WTC11 (cell line): Measurements from ENCODE around the gene ANAPC13. TPM values are rescaled to one million over a fixed set of nuclear protein-coding genes. Genes with fewer than 3 reads are reported as not detected.
A peak's percentile ranks its signal among the peaks of the same experiment; 100 is the strongest.

Experiments used
- ATAC-seq: fragments of 200-7000 bp; cut with Tn5 transposase; 2 replicates; pipeline ENCODE4 v1.10.0; 2021; ENCODE audit warnings: mild to moderate bottlenecking, moderate library complexity
- CTCF ChIA-PET: fragments of 300-600 bp; sonication (Branson Sonifier 250); formaldehyde crosslinking; loops from one replicate; lab custom pipeline; 2021; ENCODE audit warnings: antibody characterized with exemption; lab: Charles Lee
- POLR2A ChIA-PET: fragments of 350-600 bp; sonication (Branson Sonifier 250); formaldehyde crosslinking; loops from one replicate; lab custom pipeline; 2021; ENCODE audit warnings: antibody characterized with exemption; lab: Charles Lee
- DNase-seq: peaks from one replicate; pipeline ENCODE4 v3.0.0; 2021; ENCODE audit warnings: low spot score
- H3K27ac Mint-ChIP-seq: 2 replicates; pipeline ENCODE4 v1.8.0; 2021; ENCODE audit warnings: mixed read lengths
- H3K27me3 Mint-ChIP-seq: 2 replicates; pipeline ENCODE4 v1.8.0; 2021; ENCODE audit warnings: low read depth, mild to moderate bottlenecking, moderate library complexity, mixed read lengths
- H3K36me3 Mint-ChIP-seq: 2 replicates; pipeline ENCODE4 v1.8.0; 2021; ENCODE audit warnings: mixed read lengths
- H3K4me1 Mint-ChIP-seq: 2 replicates; pipeline ENCODE4 v1.8.0; 2022; ENCODE audit warnings: mixed read lengths
- H3K4me3 Mint-ChIP-seq: 2 replicates; pipeline ENCODE4 v1.8.0; 2021; ENCODE audit warnings: mild to moderate bottlenecking, moderate library complexity, mixed read lengths
- H3K9me3 Mint-ChIP-seq: 2 replicates; pipeline ENCODE4 v1.8.0; 2021; ENCODE audit warnings: mixed read lengths
- ATF1 ChIP-seq: sonication (generic); formaldehyde crosslinking; IDR thresholded peaks from 2 replicates; pipeline ENCODE4 v1.8.1; 2023; ENCODE audit warnings: mild to moderate bottlenecking, moderate library complexity, missing genetic modification reagents
- E2F5 ChIP-seq: sonication (generic); formaldehyde crosslinking; IDR thresholded peaks from 2 replicates; pipeline ENCODE4 v1.8.1; 2022; ENCODE audit warnings: mild to moderate bottlenecking, moderate library complexity, missing genetic modification reagents
- ESRRA ChIP-seq: sonication (generic); formaldehyde crosslinking; IDR thresholded peaks from 2 replicates; pipeline ENCODE4 v1.8.1; 2022; ENCODE audit warnings: mild to moderate bottlenecking, missing genetic modification reagents, borderline replicate concordance
- FOXK1 ChIP-seq: sonication (generic); formaldehyde crosslinking; IDR thresholded peaks from 2 replicates; pipeline ENCODE4 v1.8.0; 2022; ENCODE audit warnings: mild to moderate bottlenecking, moderate library complexity, missing genetic modification reagents
- GABPB1 ChIP-seq: sonication (generic); formaldehyde crosslinking; IDR thresholded peaks from 2 replicates; pipeline ENCODE4 v1.8.1; 2023; ENCODE audit warnings: mild to moderate bottlenecking, missing genetic modification reagents
- GTF2I ChIP-seq: fragments of 250-450 bp; sonication (Bioruptor Pico); conservative IDR thresholded peaks from 2 replicates; pipeline ENCODE4 v1.4.0; 2021; ENCODE audit warnings: mild to moderate bottlenecking
- JUN ChIP-seq: sonication (generic); formaldehyde crosslinking; IDR thresholded peaks from 2 replicates; pipeline ENCODE4 v1.8.0; 2023; ENCODE audit warnings: mild to moderate bottlenecking, missing genetic modification reagents
- KAT7 ChIP-seq: sonication (generic); formaldehyde crosslinking; IDR thresholded peaks from 2 replicates; pipeline ENCODE4 v1.8.1; 2023; ENCODE audit warnings: missing genetic modification reagents, mild to moderate bottlenecking, borderline replicate concordance
- NFE2L1 ChIP-seq: sonication (generic); formaldehyde crosslinking; IDR thresholded peaks from 2 replicates; pipeline ENCODE4 v1.8.1; 2023; ENCODE audit warnings: missing genetic modification reagents
- NFYB ChIP-seq: sonication (generic); formaldehyde crosslinking; conservative IDR thresholded peaks from 2 replicates; pipeline ENCODE4 v1.8.0; 2022; ENCODE audit warnings: low read depth, missing genetic modification reagents
- NR1H2 ChIP-seq: sonication (generic); formaldehyde crosslinking; IDR thresholded peaks from 2 replicates; pipeline ENCODE4 v1.9.0; 2021; ENCODE audit warnings: mild to moderate bottlenecking, moderate library complexity, missing genetic modification reagents
- SMAD3 ChIP-seq: sonication (generic); formaldehyde crosslinking; IDR thresholded peaks from 2 replicates; pipeline ENCODE4 v1.8.0; 2022; ENCODE audit warnings: missing genetic modification reagents, mild to moderate bottlenecking, borderline replicate concordance
- SMAD4 ChIP-seq: sonication (generic); formaldehyde crosslinking; IDR thresholded peaks from 2 replicates; pipeline ENCODE4 v1.8.0; 2022; ENCODE audit warnings: mild to moderate bottlenecking, missing genetic modification reagents
- SP1 ChIP-seq: sonication (generic); formaldehyde crosslinking; conservative IDR thresholded peaks from 2 replicates; pipeline ENCODE4 v1.8.1; 2022; ENCODE audit warnings: missing genetic modification reagents
- ZMAT4 ChIP-seq: fragments of 250-450 bp; sonication (Bioruptor Pico); IDR thresholded peaks from 2 replicates; pipeline ENCODE4 v1.9.0; 2021; ENCODE audit warnings: mild to moderate bottlenecking
- ZNF232 ChIP-seq: sonication (generic); formaldehyde crosslinking; IDR thresholded peaks from 2 replicates; pipeline ENCODE4 v1.8.0; 2022; ENCODE audit warnings: mild to moderate bottlenecking, missing genetic modification reagents
- ZNF396 ChIP-seq: fragments of 250-450 bp; sonication (Bioruptor Pico); IDR thresholded peaks from 2 replicates; pipeline ENCODE4 v1.8.0; 2021; ENCODE audit warnings: mild to moderate bottlenecking, moderate library complexity, borderline replicate concordance
- total RNA-seq: library from RNA; stranded (reverse); gene quantifications from 3 replicates; pipeline ENCODE4 v1.2.3, GENCODE V29; 2021
- TF ChIP-seq, protein P1 (sequence below): sonication (generic); formaldehyde crosslinking; conservative IDR thresholded peaks from 2 replicates; pipeline ENCODE4 v1.8.1; 2023; ENCODE audit warnings: mild to moderate bottlenecking, low read depth, missing genetic modification reagents, moderate library complexity
- TF ChIP-seq, protein P2 (sequence below): sonication (generic); formaldehyde crosslinking; IDR thresholded peaks from 2 replicates; pipeline ENCODE4 v1.8.1; 2022; ENCODE audit warnings: missing genetic modification reagents, borderline replicate concordance

ANAPC13 gene
- total RNA-seq, 1 experiment from 2014 or later, result 29.7 TPM

DNA sequence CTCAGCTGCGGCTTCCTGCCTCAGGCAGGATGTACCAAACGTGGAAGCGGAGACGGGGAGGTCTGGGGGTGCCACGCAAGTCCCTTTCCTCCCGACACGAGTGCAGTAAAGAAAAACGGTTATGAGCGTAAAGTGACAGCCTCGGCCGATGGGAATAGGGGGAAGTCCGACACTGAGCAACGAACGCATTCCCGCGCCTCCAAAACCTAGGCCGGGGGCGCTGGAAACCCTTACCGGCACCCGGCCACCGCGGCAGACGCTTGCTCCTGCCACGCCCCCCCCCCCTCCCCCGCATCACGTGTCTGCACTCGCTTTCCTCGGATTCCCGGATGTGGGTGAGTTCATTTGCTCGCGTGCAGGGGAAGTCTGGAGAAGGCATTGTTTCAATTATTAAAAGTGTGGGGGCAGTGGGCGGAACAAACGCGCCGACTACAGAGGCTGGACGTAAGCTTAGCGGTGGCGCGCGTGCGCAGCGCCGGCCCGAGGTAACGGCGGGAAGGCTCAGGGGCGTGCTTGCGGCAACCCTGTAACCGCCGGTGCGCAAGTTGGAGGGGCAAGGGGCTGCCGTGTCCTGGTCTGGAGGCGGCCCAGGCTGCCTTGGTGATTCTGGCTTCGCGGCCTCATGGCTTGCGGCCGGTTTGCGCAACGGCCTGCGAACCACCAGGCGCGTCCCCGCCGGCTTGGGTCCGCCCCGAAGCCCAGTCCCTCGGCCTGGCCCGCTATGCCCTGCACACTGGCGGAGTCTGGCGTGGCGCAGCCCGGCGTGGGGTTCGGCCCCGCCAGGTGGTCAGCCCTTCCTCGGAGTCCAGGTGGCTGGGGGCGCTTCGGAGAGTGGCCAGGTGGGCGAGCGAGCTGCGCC, at the start of gene ANAPC13, which contains the start of gene CEP63 (continued):
- TF ChIP-seq SMAD3 (CRISPR knock-in tag), result no peak
- peak; percentile 68 for TF ChIP-seq SP1 (CRISPR knock-in tag)
- TF ChIP-seq ATF1 (CRISPR knock-in tag), result no peak
- TF ChIP-seq GABPB1 (CRISPR knock-in tag), result peak; percentile 52; the same call in 1 of the 2 replicates
- no peak for TF ChIP-seq NR1H2 (CRISPR knock-in tag)
- no peak for TF ChIP-seq ZNF232 (CRISPR knock-in tag)
- 0 out of 2 replicates have a peak, but pooled peaks have one; percentile 40 for TF ChIP-seq KAT7 (CRISPR knock-in tag)
- 0 out of 2 replicates have a peak, but pooled peaks have one; percentile 10 for TF ChIP-seq NFYB (CRISPR knock-in tag)
- TF ChIP-seq JUN (CRISPR knock-in tag), result no peak; the same call in 1 of the 2 replicates
- peak; percentile 38; the same call in 1 of the 2 replicates for TF ChIP-seq FOXK1
- TF ChIP-seq ZMAT4 (CRISPR knock-in tag), result no peak
- TF ChIP-seq ZNF396 (CRISPR knock-in tag), result no peak
- TF ChIP-seq SMAD4, result 0 out of 2 replicates have a peak, but pooled peaks have one; percentile 13
- TF ChIP-seq ESRRA (CRISPR knock-in tag), result no peak
- peak; percentile 86 for TF ChIP-seq E2F5 (CRISPR knock-in tag)
- TF ChIP-seq, protein P1, sequence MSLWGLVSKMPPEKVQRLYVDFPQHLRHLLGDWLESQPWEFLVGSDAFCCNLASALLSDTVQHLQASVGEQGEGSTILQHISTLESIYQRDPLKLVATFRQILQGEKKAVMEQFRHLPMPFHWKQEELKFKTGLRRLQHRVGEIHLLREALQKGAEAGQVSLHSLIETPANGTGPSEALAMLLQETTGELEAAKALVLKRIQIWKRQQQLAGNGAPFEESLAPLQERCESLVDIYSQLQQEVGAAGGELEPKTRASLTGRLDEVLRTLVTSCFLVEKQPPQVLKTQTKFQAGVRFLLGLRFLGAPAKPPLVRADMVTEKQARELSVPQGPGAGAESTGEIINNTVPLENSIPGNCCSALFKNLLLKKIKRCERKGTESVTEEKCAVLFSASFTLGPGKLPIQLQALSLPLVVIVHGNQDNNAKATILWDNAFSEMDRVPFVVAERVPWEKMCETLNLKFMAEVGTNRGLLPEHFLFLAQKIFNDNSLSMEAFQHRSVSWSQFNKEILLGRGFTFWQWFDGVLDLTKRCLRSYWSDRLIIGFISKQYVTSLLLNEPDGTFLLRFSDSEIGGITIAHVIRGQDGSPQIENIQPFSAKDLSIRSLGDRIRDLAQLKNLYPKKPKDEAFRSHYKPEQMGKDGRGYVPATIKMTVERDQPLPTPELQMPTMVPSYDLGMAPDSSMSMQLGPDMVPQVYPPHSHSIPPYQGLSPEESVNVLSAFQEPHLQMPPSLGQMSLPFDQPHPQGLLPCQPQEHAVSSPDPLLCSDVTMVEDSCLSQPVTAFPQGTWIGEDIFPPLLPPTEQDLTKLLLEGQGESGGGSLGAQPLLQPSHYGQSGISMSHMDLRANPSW (CRISPR knock-in tag), result no peak
- TF ChIP-seq, protein P2, sequence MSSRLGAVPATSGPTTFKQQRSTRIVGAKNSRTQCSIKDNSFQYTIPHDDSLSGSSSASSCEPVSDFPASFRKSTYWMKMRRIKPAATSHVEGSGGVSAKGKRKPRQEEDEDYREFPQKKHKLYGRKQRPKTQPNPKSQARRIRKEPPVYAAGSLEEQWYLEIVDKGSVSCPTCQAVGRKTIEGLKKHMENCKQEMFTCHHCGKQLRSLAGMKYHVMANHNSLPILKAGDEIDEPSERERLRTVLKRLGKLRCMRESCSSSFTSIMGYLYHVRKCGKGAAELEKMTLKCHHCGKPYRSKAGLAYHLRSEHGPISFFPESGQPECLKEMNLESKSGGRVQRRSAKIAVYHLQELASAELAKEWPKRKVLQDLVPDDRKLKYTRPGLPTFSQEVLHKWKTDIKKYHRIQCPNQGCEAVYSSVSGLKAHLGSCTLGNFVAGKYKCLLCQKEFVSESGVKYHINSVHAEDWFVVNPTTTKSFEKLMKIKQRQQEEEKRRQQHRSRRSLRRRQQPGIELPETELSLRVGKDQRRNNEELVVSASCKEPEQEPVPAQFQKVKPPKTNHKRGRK (CRISPR knock-in tag), result no peak

GRCh38 chr3:134535186-134535970, 49.6 kb upstream of the ANAPC13 start:
- DNase-seq, result no peak
- CTCF ChIA-PET, result no interaction called here
- TF ChIP-seq NR1H2 (CRISPR knock-in tag), result no peak
- no peak for TF ChIP-seq GTF2I (CRISPR knock-in tag)
- no peak for TF ChIP-seq JUN (CRISPR knock-in tag)
- TF ChIP-seq NFE2L1, result no peak

More at GRCh38 chr3:134535186-134535970, 49.6 kb upstream of the ANAPC13 start:
- Mint-ChIP-seq H3K27ac (no peak overlapping the region), H3K36me3 (peaks cover 2% of the 10 kb centered on the region; the same call in 1 of the 2 replicates), H3K27me3 (no peaks in the 10 kb centered on the region), H3K4me3 (no peak overlapping the region), H3K9me3 (no peaks in the 10 kb centered on the region), H3K4me1 (no peaks in the 10 kb centered on the region)
- ATAC-seq, result no peak
- POLR2A ChIA-PET, result no interaction called here
